ENCODE data around the gene RECK. TPM values are rescaled to one million over a fixed set of nuclear protein-coding genes. Genes with fewer than 3 reads are reported as not detected.
A peak's percentile ranks its signal among the peaks of the same experiment; 100 is the strongest.
"Not testable (repeated sequence)": the region's sequence is repeated elsewhere in the genome, so short reads cannot be mapped to it uniquely, and the experiment has no call there.

The RECK gene
- total RNA-seq, result 9.6 and 11.6 TPM in 2 replicates

- DNase-seq (ENCODE audit: low read depth), result peak; percentile 7
Measured at GRCh38 chr9:36036780-36037548, at the start of gene RECK. RECK (plus strand) TSS chr9:36036913; CDS start chr9:36036999, 86 bp downstream.

- no peak for DNase-seq (ENCODE audit: low read depth)
Measured at GRCh38 chr9:35990155-35990554, 46.6 kb upstream of the RECK start.

- DNase-seq (ENCODE audit: low read depth), result not testable (repeated sequence)
Measured at GRCh38 chr9:35993136-35993535, 43.6 kb upstream of the RECK start.

DNA sequence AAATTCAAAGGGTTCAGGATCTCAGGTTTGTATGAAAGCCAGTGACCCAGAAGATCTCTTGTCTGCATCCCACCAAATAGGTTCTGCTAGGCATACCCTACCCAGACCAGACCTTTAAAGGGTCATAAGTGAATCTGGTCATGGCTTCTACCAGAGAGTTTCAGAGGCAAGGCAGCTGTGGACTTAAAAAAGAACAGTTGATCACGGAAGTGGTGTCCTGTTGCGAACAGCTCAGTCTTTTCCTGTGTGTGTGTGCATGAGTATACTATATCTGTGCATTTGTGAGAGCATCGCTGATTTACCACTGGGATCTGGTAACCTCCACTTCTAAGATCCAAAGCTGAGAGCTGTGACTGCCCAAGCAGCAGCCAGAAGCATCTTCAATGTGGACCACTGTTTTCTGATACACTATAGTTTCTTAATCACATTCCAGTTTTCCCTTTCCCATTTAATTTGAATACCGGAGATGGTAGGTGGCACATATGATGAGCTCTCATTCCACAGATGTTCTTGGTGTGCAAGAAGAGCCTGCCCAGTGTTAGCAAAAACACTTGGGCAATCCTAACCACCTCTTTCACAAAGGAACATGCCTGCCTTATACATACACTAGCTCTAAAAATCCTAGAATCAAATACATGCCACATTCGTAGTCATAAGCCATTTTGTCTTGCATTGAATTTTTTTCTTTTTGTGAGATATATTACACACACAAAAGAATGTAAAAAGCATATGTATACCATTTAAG is 42.6 kb upstream of the RECK start:
- no peak for DNase-seq (ENCODE audit: low read depth)

GRCh38 chr9:35994959-35995358 is 41.8 kb upstream of the RECK start:
- no peak for DNase-seq (ENCODE audit: low read depth)

DNA sequence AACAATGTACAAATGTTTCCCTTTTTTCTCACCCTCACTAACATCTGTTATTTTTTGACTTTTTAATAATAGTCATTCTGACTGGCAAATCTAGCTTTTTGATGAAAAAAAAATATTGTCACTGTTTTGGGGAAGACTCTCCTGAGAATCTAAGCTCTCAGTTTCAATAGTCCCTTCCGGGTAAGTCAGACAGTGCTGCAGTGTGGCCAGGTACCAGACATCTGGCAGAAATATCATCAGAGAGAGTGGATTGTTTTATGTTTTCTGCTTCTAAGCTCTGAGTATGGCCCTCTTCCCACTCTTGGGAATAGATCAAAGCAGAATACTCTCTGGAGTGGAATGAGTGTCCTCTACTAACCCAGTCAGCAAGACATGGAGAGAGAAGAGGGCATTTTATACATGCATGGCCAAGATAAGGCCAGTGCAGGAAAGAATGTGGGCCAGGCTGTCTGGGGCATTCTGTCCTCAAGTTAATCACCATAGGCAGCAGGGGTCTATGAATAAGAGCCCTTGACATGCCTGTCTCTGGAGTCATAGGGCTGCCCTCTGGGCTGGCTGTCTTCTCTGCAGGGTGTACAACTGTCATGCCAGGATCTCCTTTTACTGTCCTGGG is 40.2 kb upstream of the RECK start:
- peak; percentile 19 for DNase-seq (ENCODE audit: low read depth)

DNA sequence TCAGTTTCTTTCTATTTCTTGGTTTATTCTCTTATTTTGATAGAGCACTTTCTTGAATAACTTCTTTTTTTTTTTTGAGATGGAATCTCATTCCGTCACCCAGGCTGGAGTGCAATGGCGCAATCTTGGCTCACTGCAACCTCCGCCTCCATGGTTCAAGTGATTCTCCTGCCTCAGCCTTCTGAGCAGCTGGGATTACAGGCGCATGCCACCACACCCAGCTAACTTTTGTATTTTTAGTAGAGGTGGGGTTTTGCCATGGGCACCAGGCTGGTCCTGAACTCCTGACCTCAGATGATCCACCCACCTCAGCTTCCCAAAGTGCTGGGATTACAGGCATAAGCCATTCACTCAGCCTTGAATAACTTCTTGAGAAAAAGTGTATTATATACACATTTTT is 39.7 kb upstream of the RECK start:
- not testable (repeated sequence) for DNase-seq (ENCODE audit: low read depth)

DNA sequence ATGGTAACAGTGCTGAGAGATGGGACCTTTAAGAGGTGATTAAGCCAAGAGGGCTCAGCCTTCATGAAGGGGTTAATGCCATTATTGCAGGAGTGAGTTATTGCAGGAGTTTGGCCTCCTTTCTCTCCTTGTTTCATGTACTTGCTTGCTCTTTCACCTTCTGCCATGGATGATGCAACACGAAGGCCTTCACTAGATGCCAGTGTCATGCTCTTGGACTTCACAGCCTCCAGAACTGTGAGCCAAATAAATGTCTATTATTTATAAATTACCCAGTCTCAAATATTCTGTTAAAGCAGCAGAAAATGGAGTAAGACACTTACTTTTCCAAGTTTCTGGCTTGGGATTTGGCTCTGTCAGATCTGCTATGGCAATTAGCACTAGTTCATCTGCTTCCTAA is 38.4 kb upstream of the RECK start:
- DNase-seq (ENCODE audit: low read depth), result no peak

DNA sequence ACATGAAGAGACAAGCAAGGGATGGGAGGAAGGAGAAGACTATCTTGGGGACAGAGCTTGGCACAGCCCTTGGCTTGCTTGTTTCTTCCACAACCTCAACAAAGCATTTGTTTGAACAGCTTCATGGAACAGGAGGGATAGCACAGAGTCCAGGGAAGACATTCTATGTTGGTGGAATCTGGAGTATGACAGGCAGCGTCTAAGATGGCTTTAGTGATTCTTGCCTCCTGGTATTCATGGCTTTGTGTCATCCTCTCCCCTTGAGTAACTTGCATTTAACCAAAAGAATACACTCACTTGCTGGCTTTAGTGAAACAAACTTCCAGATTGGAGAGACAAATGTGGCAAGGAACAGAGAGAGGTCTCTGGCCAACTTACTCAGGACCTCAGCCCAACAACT is 30.8 kb upstream of the RECK start:
- DNase-seq (ENCODE audit: low read depth), result no peak

DNA sequence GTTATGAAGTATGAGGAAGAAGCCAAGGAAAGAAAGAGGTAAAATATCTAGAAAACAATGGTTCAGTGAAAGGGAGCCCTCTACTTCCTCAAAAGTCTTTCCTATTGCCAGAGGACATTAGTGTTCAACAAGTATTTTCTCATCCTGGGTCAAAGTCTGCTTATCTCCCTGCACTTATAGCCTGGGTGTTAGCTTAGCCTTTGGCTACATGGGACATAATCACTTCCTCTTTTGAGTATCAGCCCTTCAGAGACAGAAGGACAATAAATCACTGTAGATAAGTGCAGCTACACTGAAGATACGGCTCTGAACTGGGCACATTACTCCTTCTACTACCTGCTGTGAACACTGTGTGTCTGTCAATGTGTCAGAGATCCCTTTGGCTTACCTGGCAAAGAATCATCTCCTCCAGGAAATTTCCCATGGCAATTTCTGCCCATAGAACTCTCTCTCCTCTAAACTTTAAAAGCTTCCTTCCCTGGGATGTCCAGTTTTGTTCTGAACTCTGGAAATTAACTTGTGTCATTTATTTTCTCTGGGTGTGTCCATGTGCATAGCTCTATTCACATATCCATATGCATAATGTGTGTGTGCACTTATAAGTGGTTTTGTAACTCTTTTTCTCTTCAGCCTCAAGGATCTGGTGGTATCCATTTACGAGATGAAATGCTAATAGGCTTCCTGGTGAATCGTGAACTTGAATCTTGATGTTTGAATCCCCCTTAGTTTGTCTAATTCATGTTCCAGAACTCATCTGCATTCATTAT is 30.0 kb upstream of the RECK start:
- no peak for DNase-seq (ENCODE audit: low read depth)

GRCh38 chr9:36007316-36007708 is 29.4 kb upstream of the RECK start:
- DNase-seq (ENCODE audit: low read depth), result no peak

DNA sequence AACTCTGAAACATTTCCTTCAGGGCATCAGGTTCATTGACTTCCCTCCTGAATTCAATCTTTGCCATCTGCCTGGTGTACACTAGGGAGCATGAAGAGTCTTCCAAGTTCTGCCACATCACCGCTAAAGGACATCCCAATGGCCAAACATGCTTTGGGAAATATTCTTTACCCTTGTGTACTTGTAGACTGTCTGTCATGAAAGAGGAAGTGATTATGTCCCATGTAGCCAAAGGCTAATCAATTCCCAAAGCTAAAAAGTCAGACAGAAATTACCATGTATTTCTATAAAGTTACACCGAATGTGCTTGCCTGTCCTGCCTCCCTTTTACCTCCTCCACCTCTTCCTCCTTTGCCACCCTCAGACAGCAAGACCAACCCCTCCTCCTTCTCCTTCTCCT is 28.9 kb upstream of the RECK start:
- DNase-seq (ENCODE audit: low read depth), result no peak

GRCh38 chr9:36008774-36009300 is 27.9 kb upstream of the RECK start:
- DNase-seq (ENCODE audit: low read depth), result peak; percentile 53

- DNase-seq (ENCODE audit: low read depth), result no peak
Measured at GRCh38 chr9:36011379-36011778, 25.3 kb upstream of the RECK start.

- no peak for DNase-seq (ENCODE audit: low read depth)
Measured at GRCh38 chr9:36017278-36017677, 19.4 kb upstream of the RECK start.

DNA sequence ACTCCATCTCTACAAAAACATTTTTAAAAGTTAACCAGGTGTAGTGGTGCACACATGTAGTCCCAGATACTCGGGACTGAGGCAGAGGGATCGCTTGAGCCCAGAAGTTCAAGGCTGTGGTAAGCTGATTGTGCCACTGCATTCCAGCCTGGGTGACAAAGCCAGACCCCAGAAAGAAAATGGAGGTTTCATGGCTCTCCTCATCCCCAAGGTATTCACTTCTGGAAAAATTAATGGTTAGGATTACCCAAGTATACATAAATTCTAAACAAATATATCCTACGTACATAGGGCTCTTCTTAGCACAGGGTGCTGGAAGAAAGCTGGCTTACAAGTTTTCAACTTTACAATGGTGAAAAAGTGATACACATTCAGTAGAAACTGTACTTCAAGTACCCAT is 18.6 kb upstream of the RECK start:
- no peak for DNase-seq (ENCODE audit: low read depth)

- DNase-seq (ENCODE audit: low read depth), result no peak
Measured at GRCh38 chr9:36018891-36019720, 17.6 kb upstream of the RECK start.

DNA sequence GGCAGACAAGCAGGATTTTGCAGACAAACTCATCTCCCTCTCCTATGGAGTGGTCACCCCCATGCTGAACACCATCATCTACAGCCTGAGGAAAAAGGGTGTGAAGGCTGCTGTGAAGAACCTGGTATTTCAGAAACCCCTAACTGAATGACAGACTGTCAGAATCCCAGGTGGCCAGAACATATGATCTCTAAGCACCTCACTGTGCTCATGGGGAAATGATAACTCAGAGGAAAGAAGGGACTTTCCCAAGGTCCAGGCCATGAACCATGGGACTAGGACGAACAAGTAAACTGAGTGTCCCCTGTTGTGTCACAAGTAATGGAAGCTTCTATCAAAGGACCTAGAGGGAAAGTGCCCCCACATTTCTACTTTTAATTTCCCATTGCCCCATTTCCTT is 14.7 kb upstream of the RECK start:
- DNase-seq (ENCODE audit: low read depth), result no peak

- DNase-seq (ENCODE audit: low read depth), result peak; percentile 75
Measured at GRCh38 chr9:36023260-36024048, 13.3 kb upstream of the RECK start.

GRCh38 chr9:36025746-36026145 is 11.0 kb upstream of the RECK start:
- DNase-seq (ENCODE audit: low read depth), result no peak

Data from renal cortical epithelial cell (primary cell).